OCI-LY1 (cell line): ENCODE measurements around the gene SLC5A4.

Experiments used
- H2AFZ ChIP-seq: fragments of 200-600 bp; sonication (generic), shearing (Covaris generic); 2 replicates; pipeline ENCODE4 v1.6.0; 2014; ENCODE audit warnings: antibody characterized with exemption, mild to moderate bottlenecking, low read length
- H3F3A ChIP-seq: fragments of 200-600 bp; sonication (generic), shearing (Covaris generic); 2 replicates; pipeline ENCODE4 v1.6.0; 2014; ENCODE audit warnings: mild to moderate bottlenecking, antibody characterized with exemption, low read length, moderate library complexity; ENCODE audit not compliant: insufficient read depth
- H3K27ac ChIP-seq: fragments of 200-600 bp; sonication (generic); 2 replicates; pipeline ENCODE4 v1.5.1; 2014; ENCODE audit warnings: low read length, mixed run types, mild to moderate bottlenecking, low read depth; ENCODE audit not compliant: poor library complexity, severe bottlenecking
- H3K27me3 ChIP-seq: fragments of 200-600 bp; sonication (generic); 2 replicates; pipeline ENCODE4 v1.6.0; 2014; ENCODE audit warnings: antibody characterized with exemption, mild to moderate bottlenecking, low read length, moderate library complexity; ENCODE audit not compliant: insufficient read depth
- H3K36me3 ChIP-seq: fragments of 200-600 bp; sonication (generic); 2 replicates; pipeline ENCODE4 v1.6.1; 2014; ENCODE audit warnings: mild to moderate bottlenecking, antibody characterized with exemption, low read length, moderate library complexity, mixed read lengths; ENCODE audit not compliant: insufficient read depth
- H3K4me1 ChIP-seq: fragments of 200-600 bp; sonication (generic); 2 replicates; pipeline ENCODE4 v1.5.1; 2014; ENCODE audit warnings: mild to moderate bottlenecking, low read length, moderate library complexity; ENCODE audit not compliant: insufficient read depth, severe bottlenecking
- H3K4me2 ChIP-seq: fragments of 200-600 bp; sonication (generic), shearing (Covaris generic); 2 replicates; pipeline ENCODE4 v1.6.1; 2014; ENCODE audit warnings: low read length
- H3K4me3 ChIP-seq: fragments of 200-600 bp; sonication (generic); 2 replicates; pipeline ENCODE4 v1.5.1; 2014; ENCODE audit warnings: low read length, low read depth, mild to moderate bottlenecking, mixed read lengths; ENCODE audit not compliant: poor library complexity, severe bottlenecking
- H3K79me2 ChIP-seq: fragments of 200-600 bp; shearing (Covaris generic); 2 replicates; pipeline ENCODE4 v1.6.1; 2016; ENCODE audit warnings: mixed run types, low read length, mixed read lengths; ENCODE audit not compliant: insufficient read depth
- H3K9ac ChIP-seq: fragments of 200-600 bp; sonication (generic), shearing (Covaris generic); 2 replicates; pipeline ENCODE4 v1.6.1; 2014; ENCODE audit warnings: mild to moderate bottlenecking, low read length, mixed read lengths
- H3K9me2 ChIP-seq: fragments of 200-600 bp; sonication (generic), shearing (Covaris generic); 2 replicates; pipeline ENCODE4 v1.6.1; 2014; ENCODE audit warnings: low read depth, mild to moderate bottlenecking, low read length, mixed read lengths
- H3K9me3 ChIP-seq: fragments of 200-600 bp; shearing (Covaris generic); 2 replicates; pipeline ENCODE4 v1.6.1; 2014; ENCODE audit warnings: low read length, mixed read lengths
- H4K20me1 ChIP-seq: fragments of 200-600 bp; sonication (generic), shearing (Covaris generic); 2 replicates; pipeline ENCODE4 v1.6.0; 2016; ENCODE audit warnings: mild to moderate bottlenecking, low read length; ENCODE audit not compliant: insufficient read depth
- CTCF ChIP-seq: fragments of 200-600 bp; sonication (generic), shearing (Covaris generic); IDR thresholded peaks from 2 replicates; pipeline ENCODE4 v1.5.1; 2017; ENCODE audit warnings: mild to moderate bottlenecking, antibody characterized with exemption, low read length, moderate library complexity, mixed read lengths
- EZH2 ChIP-seq: fragments of 200-600 bp; sonication (generic), shearing (Covaris generic); IDR thresholded peaks from 2 replicates; pipeline ENCODE4 v1.8.0; 2017; ENCODE audit warnings: borderline replicate concordance, mixed run types, mild to moderate bottlenecking, antibody characterized with exemption, low read length, moderate library complexity, mixed read lengths

Gene SLC5A4

GRCh38 chr22:32208681-32209080 is 46.5 kb downstream of the SLC5A4 start:
- TF ChIP-seq CTCF: no peak
- no peak overlapping the region for H2AFZ ChIP-seq
- no peaks in the 10 kb centered on the region for H4K20me1 ChIP-seq
- no peaks in the 10 kb centered on the region for H3K36me3 ChIP-seq
- H3K9ac ChIP-seq: no peak overlapping the region
- no peaks in the 10 kb centered on the region for H3K4me1 ChIP-seq
- H3K79me2 ChIP-seq: no peaks in the 10 kb centered on the region
- no peaks in the 10 kb centered on the region for H3K27me3 ChIP-seq
- H3K27ac ChIP-seq: no peak overlapping the region
- no peaks in the 10 kb centered on the region for H3K9me3 ChIP-seq
- H3K4me3 ChIP-seq: no peak overlapping the region
- no peak overlapping the region for H3K4me2 ChIP-seq
- no peaks in the 10 kb centered on the region for H3F3A ChIP-seq
- no peaks in the 10 kb centered on the region for H3K9me2 ChIP-seq

GRCh38 chr22:32207971-32208480 is 47.1 kb downstream of the SLC5A4 start:
- no peaks in the 10 kb centered on the region for H3F3A ChIP-seq
- H3K4me1 ChIP-seq: no peaks in the 10 kb centered on the region
- no peaks in the 10 kb centered on the region for H3K79me2 ChIP-seq
- no peaks in the 10 kb centered on the region for H4K20me1 ChIP-seq
- H3K9ac ChIP-seq: no peak overlapping the region
- no peaks in the 10 kb centered on the region for H3K9me3 ChIP-seq
- TF ChIP-seq CTCF: no peak
- no peak for TF ChIP-seq EZH2
- H3K9me2 ChIP-seq: no peaks in the 10 kb centered on the region
- H3K4me2 ChIP-seq: no peak overlapping the region
- no peak overlapping the region for H3K27ac ChIP-seq
- H3K4me3 ChIP-seq: no peak overlapping the region
- no peaks in the 10 kb centered on the region for H3K27me3 ChIP-seq
- no peaks in the 10 kb centered on the region for H3K36me3 ChIP-seq
- H2AFZ ChIP-seq: no peak overlapping the region

GRCh38 chr22:32206774-32207758 is 48.1 kb downstream of the SLC5A4 start:
- Histone ChIP-seq H3K9me3 (no peaks in the 10 kb centered on the region), H3K27ac (no peak overlapping the region), H3K36me3 (no peaks in the 10 kb centered on the region), H2AFZ (no peak overlapping the region), H3K79me2 (no peaks in the 10 kb centered on the region), H3K27me3 (no peaks in the 10 kb centered on the region), H3F3A (no peaks in the 10 kb centered on the region), H3K4me1 (no peaks in the 10 kb centered on the region), H3K4me3 (no peak overlapping the region), H4K20me1 (no peaks in the 10 kb centered on the region), H3K9ac (no peak overlapping the region), H3K4me2 (no peak overlapping the region), H3K9me2 (no peaks in the 10 kb centered on the region)
- TF ChIP-seq CTCF (peak; percentile 61), EZH2 (no peak)
